HCT116 (cell line): ENCODE results near the gene NFAT5. TPM values are rescaled to one million over a fixed set of nuclear protein-coding genes. Genes with fewer than 3 reads are reported as not detected.

Experiments used
- ATAC-seq: fragments of 200-7000 bp; cut with Tn5 transposase; 2 replicates; pipeline ENCODE4 v1.9.1; 2020; ENCODE audit warnings: mild to moderate bottlenecking, moderate library complexity
- BruUV-seq: library from RNA; stranded (reverse); fragments of 400-500 nt; replicated peaks from 2 replicates; lab custom pipeline; 2021; lab: Mats Ljungman, UMichigan
- CTCF ChIA-PET: fragments of 300-600 bp; sonication (Branson Sonifier 250); formaldehyde crosslinking; loops from one replicate; lab custom pipeline; 2021; ENCODE audit warnings: antibody characterized with exemption; lab: Charles Lee
- POLR2A ChIA-PET: fragments of 300-600, 350-600 bp; sonication (Branson Sonifier 250); formaldehyde crosslinking; loops from one replicate; lab custom pipeline; 2021; ENCODE audit warnings: antibody characterized with exemption; lab: Charles Lee
- RAD21 ChIA-PET, 2 experiments: fragments of 300-600 bp; sonication (Branson Sonifier 250); formaldehyde crosslinking; loops; one replicate each; lab custom pipeline; 2023; ENCODE audit warnings: low total read pairs in 2 of 2; ENCODE audit not compliant: uncharacterized antibody in 2 of 2, unreplicated experiment in 2 of 2, low non-redundant PET in 1 of 2; lab: Charles Lee
- DNase-seq: peaks from one replicate; pipeline ENCODE4 v3.0.0-alpha.2; 2010; ENCODE audit warnings: low read depth, low spot score
- H2AFZ ChIP-seq: fragments of 200-600 bp; shearing (Covaris generic), sonication (generic); 2 replicates; pipeline ENCODE4 v1.6.1; 2017; ENCODE audit warnings: low read depth, mixed run types, mixed read lengths, antibody characterized with exemption, low read length; ENCODE audit not compliant: poor library complexity, severe bottlenecking
- H3K27ac ChIP-seq: 2 replicates; pipeline ENCODE4 v1.5.1; 2012; ENCODE audit warnings: low read depth, low read length
- H3K27me3 ChIP-seq: fragments of 200-600 bp; sonication (generic); 2 replicates; pipeline ENCODE4 v1.6.1; 2016; ENCODE audit warnings: mixed run types, low read length, mixed read lengths; ENCODE audit not compliant: insufficient read depth
- H3K36me3 ChIP-seq, 2 experiments: fragments of 200-500 bp in 1 of 2; fragments of 200-600 bp in 1 of 2; sonication (Bioruptor generic) in 1 of 2; sonication (generic) in 1 of 2; 2 replicates each; pipeline versions ENCODE4 v1.5.1 to v1.6.1; 2014 to 2016; ENCODE audit warnings: low read length in 2 of 2, inconsistent platforms in 1 of 2, mixed read lengths in 1 of 2, mixed run types in 1 of 2; ENCODE audit not compliant: insufficient read depth in 2 of 2, control insufficient read depth in 1 of 2
- H3K4me1 ChIP-seq, 2 experiments: fragments of 200-600 bp in 1 of 2; sonication (generic) in 1 of 2; 2 replicates each; pipeline versions ENCODE4 v1.5.1 to v1.6.1; 2012 to 2017; ENCODE audit warnings: low read length in 2 of 2, inconsistent platforms in 1 of 2, mild to moderate bottlenecking in 1 of 2, mixed read lengths in 1 of 2, mixed run types in 1 of 2, moderate library complexity in 1 of 2; ENCODE audit not compliant: insufficient read depth in 2 of 2, control insufficient read depth in 1 of 2
- H3K4me2 ChIP-seq: fragments of 200-600 bp; sonication (generic); 2 replicates; pipeline ENCODE4 v1.6.1; 2017; ENCODE audit warnings: mixed run types, low read length, mixed read lengths
- H3K4me3 ChIP-seq, 2 experiments: fragments of 200-600 bp in 1 of 2; sonication (generic) in 1 of 2; replicated peaks in 1 of 2; 2 replicates each; pipeline ENCODE4 v1.5.1; 2011 to 2016; ENCODE audit warnings: low read length in 2 of 2, control low read depth in 1 of 2, low read depth in 1 of 2, mild to moderate bottlenecking in 1 of 2, mixed read lengths in 1 of 2, mixed run types in 1 of 2
- H3K79me2 ChIP-seq: fragments of 200-600 bp; sonication (generic); 2 replicates; pipeline ENCODE4 v1.6.1; 2017; ENCODE audit warnings: mild to moderate bottlenecking, mixed run types, low read length, moderate library complexity, mixed read lengths; ENCODE audit not compliant: insufficient read depth
- H3K9ac ChIP-seq: fragments of 200-600 bp; sonication (generic); 2 replicates; pipeline ENCODE4 v1.6.1; 2016; ENCODE audit warnings: low read length, mixed read lengths
- H3K9me2 ChIP-seq: fragments of 200-600 bp; sonication (generic), shearing (Covaris generic); 2 replicates; pipeline ENCODE4 v1.6.1; 2017; ENCODE audit warnings: mixed run types, mild to moderate bottlenecking, moderate library complexity; ENCODE audit not compliant: insufficient read depth
- H3K9me3 ChIP-seq, 2 experiments: fragments of 200-500 bp in 1 of 2; fragments of 200-600 bp in 1 of 2; sonication (Bioruptor generic) in 1 of 2; sonication (generic) in 1 of 2; 2 replicates each; pipeline ENCODE4 v1.6.1; 2014 to 2017; ENCODE audit warnings: low read length in 2 of 2, mixed read lengths in 2 of 2, inconsistent platforms in 1 of 2, low read depth in 1 of 2, mild to moderate bottlenecking in 1 of 2, mixed run types in 1 of 2, moderate library complexity in 1 of 2; ENCODE audit not compliant: control insufficient read depth in 1 of 2, insufficient read depth in 1 of 2
- H4K20me1 ChIP-seq: fragments of 200-600 bp; sonication (generic), shearing (Covaris generic); 2 replicates; pipeline ENCODE4 v1.6.1; 2017; ENCODE audit warnings: mixed run types, mild to moderate bottlenecking, moderate library complexity; ENCODE audit not compliant: insufficient read depth
- EGR1 ChIP-seq: IDR thresholded peaks from 2 replicates; pipeline ENCODE4 v1.6.1; 2012; ENCODE audit warnings: low read depth
- ELF1 ChIP-seq: IDR thresholded peaks from 2 replicates; pipeline ENCODE4 v1.6.1; 2012; ENCODE audit warnings: low read depth, borderline replicate concordance
- EZH2 ChIP-seq: fragments of 200-600 bp; sonication (generic); IDR thresholded peaks from 2 replicates; pipeline ENCODE4 v1.6.1; 2017; ENCODE audit warnings: antibody characterized with exemption, mixed run types
- EZH2phosphoT487 ChIP-seq: fragments of 200-600 bp; IDR thresholded peaks from 2 replicates; pipeline ENCODE4 v1.6.1; 2018; ENCODE audit warnings: antibody characterized with exemption, borderline replicate concordance
- FOSL1 ChIP-seq: IDR thresholded peaks from 2 replicates; pipeline ENCODE4 v1.6.1; 2012; ENCODE audit warnings: low read depth
- POLR2A ChIP-seq: IDR thresholded peaks from 2 replicates; pipeline ENCODE4 v1.7.0; 2011; ENCODE audit warnings: borderline replicate concordance; ENCODE audit not compliant: insufficient read depth, insufficient read length; ENCODE audit errors: extremely low read depth
- YY1 ChIP-seq: IDR thresholded peaks from 2 replicates; pipeline ENCODE4 v1.6.1; 2011; ENCODE audit warnings: low read length, low read depth, moderate library complexity, mild to moderate bottlenecking; ENCODE audit not compliant: insufficient replicate concordance; ENCODE audit errors: extremely low read depth
- intact Hi-C: fragments of 100-400 bp; cut with micrococcal nuclease; formaldehyde crosslinking; loops from 2 replicates; pipeline ENCODE4 v1.10.0; 2022
- total RNA-seq: library from RNA; stranded (reverse); gene quantifications from one replicate; pipeline ENCODE4 v1.2.1, GENCODE V29; 2021; ENCODE audit not compliant: unreplicated experiment
- TF ChIP-seq, protein P1 (sequence below): IDR thresholded peaks from 2 replicates; pipeline ENCODE4 v1.6.1; 2011; ENCODE audit warnings: mild to moderate bottlenecking, low read length, moderate library complexity; ENCODE audit not compliant: insufficient replicate concordance; ENCODE audit errors: extremely low read depth

Gene NFAT5
- total RNA-seq, 1 experiment from 2014 or later: 67.4 TPM

DNA sequence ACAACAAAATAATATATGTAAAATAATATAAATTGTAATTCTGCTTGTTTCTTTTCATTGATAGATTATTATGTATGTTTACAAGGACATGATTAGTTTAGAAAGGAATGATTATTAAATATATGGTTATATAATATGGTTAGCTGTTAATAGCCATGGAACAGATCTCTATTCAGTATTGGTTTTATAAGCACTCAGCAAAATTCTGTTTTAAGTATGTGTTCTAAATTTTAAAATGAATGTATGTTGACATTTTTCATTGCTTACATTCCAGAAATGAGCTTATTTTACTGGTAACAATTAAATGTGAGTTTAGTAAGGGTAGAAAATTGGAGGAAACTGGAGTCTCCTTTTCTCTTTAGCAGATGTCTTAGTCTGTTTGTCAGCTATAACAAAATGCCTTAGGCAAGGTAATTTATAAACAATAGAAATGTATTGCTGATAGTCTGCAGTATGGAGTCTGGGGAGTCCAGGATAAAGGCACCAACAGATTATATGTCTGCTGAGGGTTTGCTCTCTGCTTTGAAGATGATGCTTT lies 45.4 kb downstream of the NFAT5 start (continued):
- TF ChIP-seq EGR1: no peak
- no peak for TF ChIP-seq FOSL1
- no peak for TF ChIP-seq EZH2phosphoT487
- TF ChIP-seq POLR2A: no peak
- no peak for TF ChIP-seq YY1

DNA sequence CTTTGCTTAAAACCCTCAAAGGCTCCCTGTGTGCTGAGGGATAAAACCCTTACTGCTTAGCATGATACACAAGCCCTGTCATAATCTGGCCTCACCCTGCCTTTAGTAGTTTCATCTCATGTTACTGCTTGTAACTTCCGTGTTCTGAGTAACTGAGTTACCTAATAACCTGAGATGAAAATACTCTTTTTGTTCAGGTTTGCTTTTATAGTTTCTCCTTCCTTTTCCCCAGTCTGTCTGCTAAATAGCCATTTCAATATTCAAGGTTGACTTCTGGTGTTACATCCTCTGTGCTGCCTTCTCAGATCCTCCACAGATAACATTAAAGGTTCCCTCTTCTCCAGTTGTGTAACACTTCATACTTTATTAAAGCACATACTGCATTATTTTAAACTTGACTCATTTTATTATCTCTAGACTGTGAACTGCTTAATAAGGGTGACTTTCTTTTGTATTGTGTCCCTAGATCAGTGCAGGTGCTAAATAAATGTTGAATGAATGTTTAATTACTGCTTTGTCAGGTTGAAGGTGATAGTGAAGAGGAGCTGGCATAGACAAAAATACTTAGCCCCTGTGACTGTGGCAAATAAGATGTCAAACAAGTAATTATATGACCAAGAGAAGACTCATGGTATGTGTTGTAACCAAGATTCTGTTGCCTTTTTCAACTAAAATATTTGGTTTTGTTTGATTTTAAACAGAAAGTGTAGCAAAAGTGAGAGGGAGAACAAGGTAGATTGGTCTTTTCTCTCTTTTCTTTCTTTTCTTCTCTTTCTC lies 47.8 kb downstream of the NFAT5 start:
- no peaks in the 10 kb centered on the region for H3K9me2 ChIP-seq
- H3K79me2 ChIP-seq: peaks cover 100% of the 10 kb centered on the region
- H3K4me2 ChIP-seq: no peak overlapping the region
- H3K27ac ChIP-seq: peak overlapping the region; percentile 5; the same call in 1 of the 2 replicates
- BruUV-seq: no TSS peak
- peaks cover 3 to 39% of the 10 kb centered on the region in 2 experiments; a peak in 3 of 4 replicates for H3K4me1 ChIP-seq
- no peaks in the 10 kb centered on the region for H3K9me3 ChIP-seq
- H3K36me3 ChIP-seq: peaks cover 3 to 9% of the 10 kb centered on the region in 2 experiments; a peak in 2 of 4 replicates
- intact Hi-C loops: no loop called here
- TF ChIP-seq, protein P1, sequence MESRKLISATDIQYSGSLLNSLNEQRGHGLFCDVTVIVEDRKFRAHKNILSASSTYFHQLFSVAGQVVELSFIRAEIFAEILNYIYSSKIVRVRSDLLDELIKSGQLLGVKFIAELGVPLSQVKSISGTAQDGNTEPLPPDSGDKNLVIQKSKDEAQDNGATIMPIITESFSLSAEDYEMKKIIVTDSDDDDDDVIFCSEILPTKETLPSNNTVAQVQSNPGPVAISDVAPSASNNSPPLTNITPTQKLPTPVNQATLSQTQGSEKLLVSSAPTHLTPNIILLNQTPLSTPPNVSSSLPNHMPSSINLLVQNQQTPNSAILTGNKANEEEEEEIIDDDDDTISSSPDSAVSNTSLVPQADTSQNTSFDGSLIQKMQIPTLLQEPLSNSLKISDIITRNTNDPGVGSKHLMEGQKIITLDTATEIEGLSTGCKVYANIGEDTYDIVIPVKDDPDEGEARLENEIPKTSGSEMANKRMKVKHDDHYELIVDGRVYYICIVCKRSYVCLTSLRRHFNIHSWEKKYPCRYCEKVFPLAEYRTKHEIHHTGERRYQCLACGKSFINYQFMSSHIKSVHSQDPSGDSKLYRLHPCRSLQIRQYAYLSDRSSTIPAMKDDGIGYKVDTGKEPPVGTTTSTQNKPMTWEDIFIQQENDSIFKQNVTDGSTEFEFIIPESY: no peak
- TF ChIP-seq ELF1 (0 out of 2 replicates have a peak, but pooled peaks have one; percentile 7), EZH2 (no peak)
- ATAC-seq (no peak), DNase-seq (no peak)
- POLR2A ChIA-PET: interaction anchor here (0.6 kb wide), 1 partner anchor 649 kb away, joined by 4 read pairs; no protein-coding TSS in a partner anchor
- RAD21 ChIA-PET: no interaction called here
- H4K20me1 ChIP-seq: peaks cover 28% of the 10 kb centered on the region; the same call in 1 of the 2 replicates
- H3K27me3 ChIP-seq: no peaks in the 10 kb centered on the region
- H2AFZ ChIP-seq: no peak overlapping the region
- CTCF ChIA-PET: no interaction called here
- no peak overlapping the region for H3K9ac ChIP-seq
- no peak overlapping the region for H3K4me3 ChIP-seq
